Testis (tissue), 2 donors: ENCODE results near the gene ARL9.

ENCODE experiments used
- CTCF ChIP-seq, 3 experiments: fragments of 450-650 bp in 2 of 3; fragments of 200-600 bp in 1 of 3; sonication (generic) in 1 of 3; IDR thresholded peaks; one replicate each; pipeline ENCODE4 v1.5.1; 2016 to 2019; ENCODE audit warnings: antibody characterized with exemption in 3 of 3, mild to moderate bottlenecking in 2 of 3, moderate library complexity in 1 of 3
- POLR2A ChIP-seq: fragments of 450-650 bp; IDR thresholded peaks from one replicate; pipeline ENCODE4 v1.6.1; 2017; ENCODE audit warnings: antibody characterized with exemption, mild to moderate bottlenecking, moderate library complexity

GRCh38 chr4:56570041-56570440 is 64.5 kb downstream of the ARL9 start:
- TF ChIP-seq CTCF (IDR thresholded peaks at IDR 0.05): no peak
- no peak for TF ChIP-seq POLR2A
